Ascending aorta (tissue), 2 donors: Measurements from ENCODE around the gene MLH1. TPM values are rescaled to one million over a fixed set of nuclear protein-coding genes. Genes with fewer than 3 reads are reported as not detected.

Experiments used
- DNase-seq, 2 donors: peaks; one replicate each; pipeline ENCODE4 v3.0.0-alpha.2; 2019; ENCODE audit warnings: low spot score in 2 of 2
- H3K27ac ChIP-seq, 2 donors: fragments of 200-600 bp; sonication (generic); one replicate each; pipeline ENCODE4 v1.5.1; 2016 to 2017; ENCODE audit warnings: mild to moderate bottlenecking in 1 of 2
- H3K27me3 ChIP-seq: fragments of 200-600 bp; sonication (generic); one replicate; pipeline ENCODE4 v1.5.1; 2017
- H3K36me3 ChIP-seq, 2 donors: fragments of 200-600 bp; sonication (generic); one replicate each; pipeline ENCODE4 v1.5.1; 2016
- H3K4me1 ChIP-seq, 2 donors: fragments of 200-600 bp; sonication (generic); one replicate each; pipeline ENCODE4 v1.5.1; 2016 to 2017; ENCODE audit warnings: mild to moderate bottlenecking in 1 of 2
- H3K4me3 ChIP-seq, 2 donors: fragments of 200-600 bp; sonication (generic); one replicate each; pipeline ENCODE4 v1.5.1; 2016 to 2017; ENCODE audit warnings: mild to moderate bottlenecking in 1 of 2
- H3K9me3 ChIP-seq, 2 donors: fragments of 200-600 bp; sonication (generic); one replicate each; pipeline ENCODE4 v1.5.1; 2016
- intact Hi-C: fragments of 100-400 bp; cut with DNase I; formaldehyde crosslinking; loops from one replicate; pipeline ENCODE4 v1.15.1; 2023
- total RNA-seq: library from RNA; depleted of rRNA; stranded (reverse); fragments of >200 nt; gene quantifications from one replicate; pipeline ENCODE4 v1.1.0, GENCODE V29; 2016
- TF ChIP-seq, protein P1 (sequence below), 3 experiments: fragments of 200-600 bp in 2 of 3; fragments of 450-650 bp in 1 of 3; sonication (generic) in 2 of 3; IDR thresholded peaks; one replicate each; pipeline ENCODE4 v1.5.1; 2016 to 2019; ENCODE audit warnings: antibody characterized with exemption in 3 of 3, mild to moderate bottlenecking in 1 of 3, moderate library complexity in 1 of 3

The MLH1 gene
- total RNA-seq, 1 donor from 2014 or later: 18.0 TPM

DNA sequence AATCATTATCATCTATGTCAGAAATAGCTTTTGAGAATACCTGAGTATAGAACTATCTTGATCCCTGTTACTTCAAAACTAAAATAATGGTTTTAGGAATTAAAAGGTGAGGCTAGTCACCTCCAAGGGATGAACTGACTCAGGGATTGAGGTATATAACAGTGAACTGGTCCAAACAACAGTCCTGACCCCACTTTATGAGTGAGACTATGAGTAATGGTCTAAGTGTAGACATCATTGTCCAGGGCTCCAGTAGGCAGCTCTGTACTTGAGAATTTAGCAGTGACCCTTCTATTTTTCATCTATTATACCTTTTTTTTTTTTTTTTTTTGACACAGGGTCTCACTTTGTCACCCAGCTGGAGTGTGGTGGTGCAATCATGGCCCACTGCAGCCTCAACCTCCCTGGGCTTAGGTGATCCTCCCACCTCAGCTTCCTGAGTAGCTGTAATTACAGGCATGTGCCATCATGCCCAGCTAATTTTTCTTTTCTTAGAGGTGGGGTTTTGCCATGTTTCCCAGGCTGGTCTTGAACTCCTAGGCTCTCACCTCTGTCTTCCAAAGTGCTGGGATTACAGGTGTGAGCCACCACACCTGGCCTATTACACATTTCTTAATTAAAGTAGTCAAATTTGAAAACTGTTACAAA, 36.3 kb downstream of the MLH1 start:
- intact Hi-C loops: loop anchor here (2.0 kb wide), 1 partner anchor 25 kb away; no protein-coding TSS in a partner anchor
- Histone ChIP-seq H3K9me3 (no peaks in the 10 kb centered on the region), H3K4me3 (no peak overlapping the region), H3K4me1 (peaks cover 9 to 32% of the 10 kb centered on the region in 2 donors), H3K27me3 (no peaks in the 10 kb centered on the region), H3K36me3 (peaks cover 0 to 31% of the 10 kb centered on the region in 2 donors), H3K27ac (peak overlapping the region; percentile 64 to 74)
- no peak for DNase-seq
- TF ChIP-seq, protein P1, sequence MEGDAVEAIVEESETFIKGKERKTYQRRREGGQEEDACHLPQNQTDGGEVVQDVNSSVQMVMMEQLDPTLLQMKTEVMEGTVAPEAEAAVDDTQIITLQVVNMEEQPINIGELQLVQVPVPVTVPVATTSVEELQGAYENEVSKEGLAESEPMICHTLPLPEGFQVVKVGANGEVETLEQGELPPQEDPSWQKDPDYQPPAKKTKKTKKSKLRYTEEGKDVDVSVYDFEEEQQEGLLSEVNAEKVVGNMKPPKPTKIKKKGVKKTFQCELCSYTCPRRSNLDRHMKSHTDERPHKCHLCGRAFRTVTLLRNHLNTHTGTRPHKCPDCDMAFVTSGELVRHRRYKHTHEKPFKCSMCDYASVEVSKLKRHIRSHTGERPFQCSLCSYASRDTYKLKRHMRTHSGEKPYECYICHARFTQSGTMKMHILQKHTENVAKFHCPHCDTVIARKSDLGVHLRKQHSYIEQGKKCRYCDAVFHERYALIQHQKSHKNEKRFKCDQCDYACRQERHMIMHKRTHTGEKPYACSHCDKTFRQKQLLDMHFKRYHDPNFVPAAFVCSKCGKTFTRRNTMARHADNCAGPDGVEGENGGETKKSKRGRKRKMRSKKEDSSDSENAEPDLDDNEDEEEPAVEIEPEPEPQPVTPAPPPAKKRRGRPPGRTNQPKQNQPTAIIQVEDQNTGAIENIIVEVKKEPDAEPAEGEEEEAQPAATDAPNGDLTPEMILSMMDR (IDR thresholded peaks at IDR 0.05): no peak

DNA sequence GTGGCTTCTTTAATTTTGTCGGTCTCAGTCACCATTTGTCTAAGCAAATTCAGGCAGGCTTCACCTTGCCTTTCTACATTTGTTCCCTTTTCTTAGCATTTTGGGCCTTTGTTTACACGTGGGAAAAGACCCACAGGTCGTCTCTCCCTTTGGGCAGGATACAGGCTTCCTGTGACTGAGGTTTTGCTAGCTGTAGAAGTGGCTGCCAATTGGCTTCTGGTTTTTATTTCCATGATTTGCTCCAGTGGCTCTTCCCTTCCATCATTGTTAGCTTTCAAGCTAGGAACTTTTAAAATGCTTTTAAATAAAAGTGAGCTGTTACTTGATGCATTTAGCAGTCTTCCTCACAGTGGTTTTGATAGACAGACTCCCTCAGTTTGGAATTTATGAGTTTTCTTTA, 37.3 kb downstream of the MLH1 start:
- TF ChIP-seq, protein P1 (IDR thresholded peaks at IDR 0.05): no peak
- Histone ChIP-seq H3K27me3 (no peaks in the 10 kb centered on the region), H3K9me3 (no peaks in the 10 kb centered on the region), H3K36me3 (peaks cover 3 to 36% of the 10 kb centered on the region in 2 donors), H3K4me3 (no peak overlapping the region), H3K27ac (peak overlapping the region; percentile 64 to 74), H3K4me1 (peaks cover 9 to 32% of the 10 kb centered on the region in 2 donors)
- intact Hi-C loops: loop anchor here (2.0 kb wide), 1 partner anchor 24 kb away; no protein-coding TSS in a partner anchor
- no peak for DNase-seq

DNA sequence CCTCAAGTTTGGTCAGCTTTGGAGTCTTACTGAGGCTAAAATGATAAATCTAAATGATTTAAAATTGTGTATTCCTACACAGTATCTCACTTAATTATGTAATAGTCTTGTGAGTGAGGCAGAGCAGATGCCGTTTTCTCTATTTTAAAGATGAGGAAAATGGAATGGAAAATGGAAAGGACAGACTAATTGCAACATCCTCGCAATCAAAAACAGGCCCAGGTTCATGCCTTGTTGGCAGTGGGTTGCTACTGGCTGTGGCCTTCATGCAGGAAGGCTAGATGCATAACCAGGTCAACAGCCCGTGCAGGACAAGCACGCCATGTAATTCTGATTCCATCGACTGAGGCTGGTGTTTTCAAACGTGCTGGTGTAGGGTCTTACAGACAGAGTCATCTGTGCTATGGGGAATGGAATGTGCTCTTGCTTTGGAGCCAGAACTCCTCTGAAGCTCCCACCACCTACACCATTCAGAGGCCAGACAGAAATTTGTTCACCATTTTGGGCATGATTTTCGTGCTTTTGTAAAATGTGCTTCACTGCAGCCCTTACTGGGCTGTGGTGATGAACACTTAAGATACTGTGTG, 37.9 kb downstream of the MLH1 start:
- DNase-seq: no peak
- H3K27me3 ChIP-seq: no peaks in the 10 kb centered on the region
- TF ChIP-seq, protein P1 (IDR thresholded peaks at IDR 0.05): no peak
- peak overlapping the region; percentile 64 to 74 for H3K27ac ChIP-seq
- H3K9me3 ChIP-seq: peaks cover 0 to 3% of the 10 kb centered on the region in 2 donors
- peaks cover 5 to 36% of the 10 kb centered on the region in 2 donors for H3K36me3 ChIP-seq
- peaks cover 9 to 27% of the 10 kb centered on the region in 2 donors for H3K4me1 ChIP-seq
- intact Hi-C loops: loop anchor here (2.0 kb wide), 1 partner anchor 24 kb away; no protein-coding TSS in a partner anchor
- H3K4me3 ChIP-seq: no peak overlapping the region

DNA sequence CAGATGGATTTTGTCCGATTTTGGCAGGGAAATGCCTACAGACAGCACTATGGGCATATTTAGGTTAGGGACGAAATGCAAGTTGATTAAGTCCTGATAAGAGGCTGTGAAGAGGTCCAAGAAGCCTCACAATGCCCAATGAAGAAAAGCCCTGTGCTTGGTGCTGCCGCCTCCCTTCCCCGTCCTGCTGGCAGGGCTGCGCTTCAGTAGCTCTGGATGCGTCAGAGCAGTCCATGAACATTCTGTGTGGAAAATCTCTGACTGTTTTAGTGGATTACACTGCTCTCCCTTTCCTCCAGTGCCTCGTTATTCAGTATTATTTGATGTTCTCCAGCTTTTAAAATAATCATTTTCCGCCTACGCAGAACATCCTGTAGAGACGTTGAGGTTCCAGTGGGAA, 39.6 kb downstream of the MLH1 start:
- Histone ChIP-seq H3K27ac (peak overlapping the region; percentile 56 to 64), H3K27me3 (no peaks in the 10 kb centered on the region), H3K4me1 (peaks cover 9 to 27% of the 10 kb centered on the region in 2 donors), H3K36me3 (peaks cover 5 to 21% of the 10 kb centered on the region in 2 donors), H3K9me3 (peaks cover 0 to 12% of the 10 kb centered on the region in 2 donors), H3K4me3 (peak overlapping the region in 1 of 2 donors; percentile 36)
- TF ChIP-seq, protein P1 (IDR thresholded peaks at IDR 0.05): no peak
- no peak for DNase-seq
- intact Hi-C loops: loop anchor here (2.0 kb wide), 1 partner anchor 44 kb away; no protein-coding TSS in a partner anchor

DNA sequence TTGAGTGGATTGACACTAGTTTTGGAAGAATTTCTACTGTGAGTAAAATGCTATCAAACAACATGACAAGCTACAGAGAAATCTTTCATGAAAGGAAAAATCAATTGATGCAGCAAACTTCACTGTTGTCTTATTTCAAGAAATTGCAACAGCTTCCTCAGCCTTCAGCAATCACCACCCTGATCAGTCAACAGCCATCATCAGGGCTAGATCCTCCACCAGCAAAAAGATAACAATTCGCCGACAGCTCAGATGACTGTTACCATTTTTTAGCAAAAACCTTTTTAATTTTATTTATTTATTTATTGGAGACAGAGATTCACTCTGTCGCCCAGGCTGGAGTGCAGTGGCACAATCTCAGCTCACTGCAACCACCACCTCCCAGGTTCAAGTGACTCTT, 44.0 kb downstream of the MLH1 start:
- TF ChIP-seq, protein P1 (IDR thresholded peaks at IDR 0.05): no peak
- DNase-seq: no peak
- no peaks in the 10 kb centered on the region for H3K27me3 ChIP-seq
- H3K4me1 ChIP-seq: peaks cover 0 to 7% of the 10 kb centered on the region in 2 donors
- intact Hi-C loops: no loop called here
- H3K36me3 ChIP-seq: peaks cover 11 to 37% of the 10 kb centered on the region in 2 donors
- H3K9me3 ChIP-seq: peaks cover 0 to 12% of the 10 kb centered on the region in 2 donors
- no peak overlapping the region for H3K27ac ChIP-seq
- H3K4me3 ChIP-seq: no peak overlapping the region
